Tibial nerve (tissue), 4 donors: Measurements from ENCODE around the gene PRKCH. TPM values are rescaled to one million over a fixed set of nuclear protein-coding genes. Genes with fewer than 3 reads are reported as not detected.
A peak's percentile ranks its signal among the peaks of the same experiment; 100 is the strongest.

Source experiments
- DNase-seq, 2 donors: peaks; one replicate each; pipeline ENCODE4 v3.0.0-alpha.2; 2019; ENCODE audit warnings: low spot score in 2 of 2
- H3K27ac ChIP-seq, 4 donors: fragments of 200-600 bp; sonication (generic) in 3 of 4; one replicate each; pipeline ENCODE4 v1.5.1; 2017 to 2019; ENCODE audit warnings: mild to moderate bottlenecking in 1 of 4
- H3K27me3 ChIP-seq, 2 donors: fragments of 200-600 bp; sonication (generic) in 1 of 2; one replicate each; pipeline versions ENCODE4 v1.5.1 to v1.6.0; 2017 to 2019
- H3K36me3 ChIP-seq, 3 donors: fragments of 200-600 bp; sonication (generic); one replicate each; pipeline ENCODE4 v1.5.1; 2018 to 2019
- H3K4me1 ChIP-seq, 4 donors: fragments of 200-600 bp; sonication (generic) in 3 of 4; one replicate each; pipeline ENCODE4 v1.5.1; 2017 to 2019
- H3K4me3 ChIP-seq, 4 donors: fragments of 200-600 bp; sonication (generic) in 3 of 4; one replicate each; pipeline ENCODE4 v1.5.1; 2017 to 2019; ENCODE audit warnings: mild to moderate bottlenecking in 1 of 4, moderate library complexity in 1 of 4
- H3K9me3 ChIP-seq, 4 donors: fragments of 200-600 bp; sonication (generic) in 3 of 4; one replicate each; pipeline ENCODE4 v1.5.1; 2017 to 2019
- CTCF ChIP-seq, 5 experiments: fragments of 200-600 bp in 3 of 5; fragments of 450-650 bp in 2 of 5; sonication (generic) in 3 of 5; IDR thresholded peaks; one replicate each; pipeline ENCODE4 v1.5.1; 2016 to 2019; ENCODE audit warnings: antibody characterized with exemption in 5 of 5, mild to moderate bottlenecking in 3 of 5, moderate library complexity in 2 of 5
- EP300 ChIP-seq, 2 donors: sonication (generic); formaldehyde crosslinking; IDR thresholded peaks; one replicate each; pipeline ENCODE4 v1.6.1; 2017; ENCODE audit warnings: antibody characterized with exemption in 2 of 2, mild to moderate bottlenecking in 1 of 2
- POLR2A ChIP-seq, 2 donors: fragments of 450-650 bp; IDR thresholded peaks; one replicate each; pipeline ENCODE4 v1.6.1; 2017; ENCODE audit warnings: antibody characterized with exemption in 2 of 2, mild to moderate bottlenecking in 2 of 2, moderate library complexity in 2 of 2
- WGBS, 2 donors: methylation state at CpG; one replicate each; pipeline ENCODE4 v1.1.5; 2018; 5-methylcytosine and 5-hydroxymethylcytosine counted together
- total RNA-seq, 4 donors: library from RNA; depleted of rRNA; stranded (reverse); fragments of >200 nt; gene quantifications; one replicate each; pipeline ENCODE4 v1.1.0, GENCODE V29; 2016

The PRKCH gene
- total RNA-seq, 4 donors from 2014 or later: 26.4 to 33.9 (median 29.2) TPM

- TF ChIP-seq CTCF (IDR thresholded peaks at IDR 0.05): no peak
- TF ChIP-seq EP300 (IDR thresholded peaks at IDR 0.05): peak; percentile 82 to 98
- Histone ChIP-seq H3K4me3 (no peak overlapping the region), H3K27ac (peak overlapping the region in 2 of 4 donors; percentile 72 to 81), H3K27me3 (no peaks in the 10 kb centered on the region), H3K36me3 (no peaks in the 10 kb centered on the region), H3K4me1 (peaks cover 0 to 24% (median 16%) of the 10 kb centered on the region in 4 donors), H3K9me3 (no peaks in the 10 kb centered on the region)
- 69 to 82% methylated on average over 5 of the region's 5 CpGs for WGBS, 2 donors
- DNase-seq: peak in 1 of 2 donors; percentile 33
Observed at GRCh38 chr14:61491876-61492434, 170.6 kb downstream of the PRKCH start.

- Histone ChIP-seq H3K4me1 (peaks cover 0 to 24% (median 16%) of the 10 kb centered on the region in 4 donors), H3K9me3 (no peaks in the 10 kb centered on the region), H3K27me3 (no peaks in the 10 kb centered on the region), H3K36me3 (no peaks in the 10 kb centered on the region), H3K27ac (peak overlapping the region in 3 of 4 donors; percentile 4 to 59 (median 53)), H3K4me3 (no peak overlapping the region)
- 87 to 95% methylated on average over 3 of the region's 3 CpGs for WGBS, 2 donors
- DNase-seq: no peak
- TF ChIP-seq POLR2A (IDR thresholded peaks at IDR 0.05): no peak
- no peak for TF ChIP-seq CTCF (IDR thresholded peaks at IDR 0.05)
- no peak for TF ChIP-seq EP300 (IDR thresholded peaks at IDR 0.05)
Observed at GRCh38 chr14:61492474-61492873, 171.1 kb downstream of the PRKCH start.

GRCh38 chr14:61493239-61493638, 171.9 kb downstream of the PRKCH start:
- 61 to 86% methylated on average over 2 to 3 of the region's 3 CpGs for WGBS, 2 donors
- H3K27me3 ChIP-seq: no peaks in the 10 kb centered on the region
- H3K4me3 ChIP-seq: no peak overlapping the region
- H3K27ac ChIP-seq: peak overlapping the region in 2 of 4 donors; percentile 53 to 59
- no peak for DNase-seq
- H3K36me3 ChIP-seq: no peaks in the 10 kb centered on the region
- H3K9me3 ChIP-seq: no peaks in the 10 kb centered on the region
- H3K4me1 ChIP-seq: peaks cover 0 to 24% (median 16%) of the 10 kb centered on the region in 4 donors
- TF ChIP-seq EP300 (IDR thresholded peaks at IDR 0.05) (no peak), CTCF (IDR thresholded peaks at IDR 0.05) (no peak), POLR2A (IDR thresholded peaks at IDR 0.05) (no peak)

GRCh38 chr14:61494018-61494417, 172.6 kb downstream of the PRKCH start:
- Histone ChIP-seq H3K27ac (no peak overlapping the region), H3K36me3 (no peaks in the 10 kb centered on the region), H3K4me1 (peaks cover 0 to 24% (median 11%) of the 10 kb centered on the region in 4 donors), H3K9me3 (no peaks in the 10 kb centered on the region), H3K27me3 (no peaks in the 10 kb centered on the region), H3K4me3 (no peak overlapping the region)
- TF ChIP-seq CTCF (IDR thresholded peaks at IDR 0.05) (no peak), POLR2A (IDR thresholded peaks at IDR 0.05) (no peak), EP300 (IDR thresholded peaks at IDR 0.05) (no peak)
- no peak for DNase-seq
- WGBS, 2 donors: 46 to 50% methylated on average over 1 of the region's 1 CpG

- Histone ChIP-seq H3K27me3 (no peaks in the 10 kb centered on the region), H3K4me3 (no peak overlapping the region), H3K9me3 (no peaks in the 10 kb centered on the region), H3K36me3 (no peaks in the 10 kb centered on the region), H3K4me1 (peaks cover 0 to 12% (median 4%) of the 10 kb centered on the region in 4 donors), H3K27ac (no peak overlapping the region)
- no peak for TF ChIP-seq POLR2A (IDR thresholded peaks at IDR 0.05)
- TF ChIP-seq CTCF (IDR thresholded peaks at IDR 0.05): no peak
- TF ChIP-seq EP300 (IDR thresholded peaks at IDR 0.05): no peak
- WGBS, 2 donors: 94 to 97% methylated on average over 5 of the region's 5 CpGs
- no peak for DNase-seq
Observed at GRCh38 chr14:61495809-61496208, 174.4 kb downstream of the PRKCH start.
